HG03354 (cell line): ENCODE results near the gene TRDN.
"Not testable (repeated sequence)": the region's sequence is repeated elsewhere in the genome, so short reads cannot be mapped to it uniquely, and the experiment has no call there.

ENCODE experiments used
- ATAC-seq: cut with Tn5 transposase; IDR thresholded peaks from one replicate; pipeline ENCODE4 v1.9.1; 2021; ENCODE audit warnings: mild to moderate bottlenecking; ENCODE audit not compliant: unreplicated experiment, poor library complexity, severe bottlenecking

The TRDN gene

GRCh38 chr6:123333000-123333756, 303.6 kb downstream of the TRDN start:
- no peak for ATAC-seq

GRCh38 chr6:123332070-123332469, 304.7 kb downstream of the TRDN start:
- ATAC-seq, result no peak

DNA sequence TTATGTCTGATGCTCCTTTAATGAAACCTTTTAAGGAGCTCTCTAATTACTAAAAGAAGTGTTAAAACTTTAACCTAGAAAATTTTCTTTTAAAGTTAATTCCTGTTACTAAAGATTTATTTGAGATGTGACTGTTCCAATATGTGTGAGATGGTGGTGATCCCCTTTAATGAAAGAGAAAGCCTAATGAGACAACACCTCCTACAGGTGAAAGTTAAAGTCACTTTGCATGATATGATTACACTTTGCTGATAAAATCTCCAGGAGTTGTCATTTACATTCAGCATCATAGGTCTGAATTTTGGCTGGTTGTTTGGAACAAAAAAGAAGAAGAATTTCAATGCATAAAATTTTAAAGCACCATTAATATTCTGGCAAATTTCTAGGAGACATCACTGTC, 307.4 kb downstream of the TRDN start:
- no peak for ATAC-seq

GRCh38 chr6:123323452-123324329, 313.1 kb downstream of the TRDN start:
- ATAC-seq, result no peak

GRCh38 chr6:123321020-123321419, 315.7 kb downstream of the TRDN start:
- ATAC-seq, result no peak

GRCh38 chr6:123316733-123317323, 319.9 kb downstream of the TRDN start:
- ATAC-seq, result no peak

DNA sequence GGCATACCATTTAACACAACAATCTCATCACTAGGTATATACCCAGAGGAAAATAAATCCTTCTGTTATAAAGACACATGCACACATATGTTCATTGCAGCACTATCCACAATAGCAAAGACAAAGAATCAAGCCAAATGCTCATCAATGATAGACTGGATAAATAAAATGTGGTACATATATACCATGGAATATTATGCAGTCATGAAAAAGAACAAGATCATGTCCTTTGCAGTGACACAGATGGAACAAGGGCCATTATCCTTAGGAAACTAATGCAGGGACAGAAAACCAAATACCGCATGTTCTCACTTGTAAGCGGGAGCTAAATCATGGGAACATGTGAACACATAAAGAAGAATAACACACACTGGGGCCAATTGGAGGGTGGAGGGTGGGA, 322.3 kb downstream of the TRDN start:
- ATAC-seq, result not testable (repeated sequence)

DNA sequence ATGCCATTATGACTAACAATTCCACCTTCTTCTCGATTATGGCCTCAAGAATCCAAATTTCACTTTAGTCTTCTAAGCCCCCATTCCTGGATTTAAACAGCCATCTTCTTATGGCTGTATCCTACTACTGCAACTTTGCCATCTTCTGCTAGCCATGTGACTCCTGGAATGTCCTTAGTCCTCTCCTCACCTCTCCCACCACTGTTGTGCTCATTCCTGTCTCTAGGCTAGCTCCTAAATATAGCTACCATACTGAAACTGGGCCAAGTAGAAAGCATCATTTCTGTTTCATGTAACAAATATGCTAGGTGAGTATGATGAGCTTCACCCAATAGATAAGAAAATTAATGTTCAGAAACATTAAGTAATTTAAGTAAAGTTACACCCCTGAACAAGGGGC, 327.6 kb downstream of the TRDN start:
- no peak for ATAC-seq

- no peak for ATAC-seq
These were observed 330.4 kb downstream of the TRDN start for GRCh38 chr6:123306334-123306733.

GRCh38 chr6:123295672-123296071, 341.1 kb downstream of the TRDN start:
- no peak for ATAC-seq

DNA sequence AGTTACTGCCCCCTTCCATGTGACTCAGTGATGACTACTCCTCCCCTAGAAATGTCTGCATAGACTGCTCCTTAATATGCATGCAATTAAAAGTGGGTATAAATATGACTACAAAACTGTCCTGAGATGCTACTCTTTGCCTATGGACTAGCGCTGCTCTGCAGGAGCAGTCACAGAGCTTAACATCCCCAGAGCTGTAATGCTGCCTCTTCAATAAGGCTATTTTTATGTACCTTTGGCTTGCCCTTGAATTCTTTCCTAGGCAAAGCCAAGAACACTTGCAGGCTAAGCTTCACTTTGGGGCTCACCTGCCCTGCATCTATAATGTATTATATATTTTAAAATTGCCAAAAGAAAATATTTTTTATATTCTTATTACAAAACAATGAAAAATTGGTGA, 341.6 kb downstream of the TRDN start:
- no peak for ATAC-seq

DNA sequence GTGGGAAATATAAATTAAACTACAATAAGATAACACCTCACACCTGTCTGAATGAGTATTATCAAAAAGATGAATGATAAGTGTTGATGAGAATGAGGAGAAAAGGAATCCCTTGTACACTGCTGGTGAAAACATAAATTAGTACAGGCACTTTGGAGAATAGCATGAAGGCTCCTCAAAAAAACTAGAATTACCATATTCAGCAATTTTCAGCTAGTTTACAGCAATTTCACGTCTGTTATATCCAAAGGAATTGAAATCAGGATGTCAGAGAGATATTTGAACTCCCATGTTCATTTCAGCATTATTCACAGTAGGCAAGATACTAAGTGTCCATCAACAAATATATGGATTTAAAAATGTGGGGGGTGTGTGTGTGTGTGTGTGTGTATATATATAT, 348.1 kb downstream of the TRDN start:
- no peak for ATAC-seq

- no peak for ATAC-seq
These were observed 360.2 kb downstream of the TRDN start for GRCh38 chr6:123276546-123276980.

DNA sequence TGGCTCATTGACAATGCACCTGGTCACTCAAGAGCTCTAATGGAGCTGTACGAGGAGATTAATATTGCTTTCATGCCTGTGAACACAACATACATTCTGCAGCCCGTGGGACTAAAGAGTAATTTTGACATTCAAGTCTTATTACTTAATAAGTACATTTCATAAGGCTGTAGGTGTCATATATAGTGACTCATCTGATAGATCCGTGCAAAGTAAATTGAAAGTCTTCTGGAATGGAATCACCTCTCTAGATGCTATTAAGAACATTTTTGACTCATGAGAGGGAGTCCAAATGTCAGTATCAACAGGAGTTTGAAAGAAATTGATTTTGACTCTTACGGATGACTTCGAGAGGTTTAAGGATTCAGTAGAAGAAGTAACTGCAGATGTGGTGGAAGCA, 372.8 kb downstream of the TRDN start:
- no peak for ATAC-seq

DNA sequence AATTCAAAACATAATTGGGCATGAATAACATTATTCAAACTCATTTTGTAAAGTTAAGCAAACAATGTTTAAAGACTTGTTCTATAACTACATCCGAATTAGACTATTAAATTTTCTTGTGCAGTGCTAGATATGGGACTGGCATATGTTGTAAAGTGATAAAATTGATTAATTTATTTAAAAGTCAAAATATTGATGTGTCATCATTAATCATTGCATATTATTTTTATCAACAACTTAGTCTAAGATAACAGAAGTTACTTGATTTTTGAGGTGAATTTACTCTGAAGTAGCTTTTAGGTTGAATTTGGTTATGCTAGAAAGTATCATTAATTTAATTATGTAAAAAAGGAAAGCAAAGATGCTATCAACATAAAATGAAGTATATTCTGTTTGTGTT, 396.1 kb downstream of the TRDN start:
- no peak for ATAC-seq

DNA sequence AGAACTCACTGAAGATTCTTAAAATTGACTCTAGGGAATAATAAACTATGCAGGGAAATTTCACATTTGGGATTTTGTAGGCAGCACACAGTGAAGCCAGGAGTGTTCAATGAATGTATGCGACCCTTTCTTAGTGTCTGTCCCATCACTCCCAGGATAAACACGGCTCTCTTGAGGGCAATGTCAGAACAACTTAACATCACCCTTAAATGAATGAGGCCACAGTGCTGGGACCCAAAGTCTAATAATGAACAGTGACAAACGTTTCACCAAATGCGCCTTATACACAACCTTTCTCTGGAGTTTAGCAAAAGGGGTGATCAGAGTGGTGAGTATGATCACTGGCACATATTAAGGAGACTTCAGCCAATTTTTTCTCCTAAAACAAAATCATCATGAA, 403.4 kb downstream of the TRDN start:
- ATAC-seq, result no peak

DNA sequence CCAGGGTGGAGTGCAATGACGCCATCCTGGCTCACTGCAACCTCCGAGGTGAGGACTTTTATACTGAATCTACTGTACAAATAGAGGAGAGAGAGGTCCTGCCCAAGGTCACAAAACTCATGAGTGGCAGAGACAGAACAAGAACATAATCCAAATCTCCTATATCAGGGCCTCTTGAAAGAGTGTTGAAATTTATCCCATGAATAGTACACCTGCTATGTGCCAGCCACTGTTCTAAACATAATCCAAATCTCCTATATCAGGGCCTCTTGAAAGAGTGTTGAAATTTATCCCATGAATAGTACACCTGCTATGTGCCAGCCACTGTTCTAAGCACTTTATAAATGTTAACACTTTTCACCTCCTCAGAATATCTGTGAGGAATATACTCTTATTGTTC, 409.0 kb downstream of the TRDN start:
- not testable (repeated sequence) for ATAC-seq

GRCh38 chr6:123226398-123226797, 410.4 kb downstream of the TRDN start:
- no peak for ATAC-seq

DNA sequence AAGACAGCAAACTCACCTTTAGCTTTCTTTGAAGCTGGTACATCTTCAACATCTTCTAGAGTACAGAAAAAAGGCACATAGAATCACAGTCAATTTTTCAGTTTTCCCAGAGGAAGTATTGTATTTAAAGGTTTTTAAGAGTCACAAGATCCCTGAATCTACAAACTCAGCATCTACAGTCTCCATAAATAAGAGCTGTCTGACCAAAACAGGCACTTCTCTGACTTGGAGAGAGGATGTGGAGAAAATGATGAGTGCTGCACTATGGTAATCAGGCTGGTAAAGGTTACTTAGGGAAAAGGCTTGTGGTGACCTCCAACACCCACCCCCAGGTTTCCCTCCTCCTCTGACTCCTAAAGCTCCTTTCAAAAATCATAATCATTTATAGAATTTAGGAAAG, 412.7 kb downstream of the TRDN start:
- no peak for ATAC-seq

- ATAC-seq, result no peak
These were observed 413.3 kb downstream of the TRDN start for GRCh38 chr6:123223461-123223860.

GRCh38 chr6:123215211-123215610, 421.5 kb downstream of the TRDN start:
- ATAC-seq, result no peak
